22Rv1 (cell line): ENCODE results near the gene DNAJC17.

Source experiments
- CTCF ChIP-seq: fragments of 450-650 bp; IDR thresholded peaks from 2 replicates; pipeline ENCODE4 v1.5.1; 2017; ENCODE audit warnings: mild to moderate bottlenecking
- ZFX ChIP-seq: fragments of 450-650 bp; IDR thresholded peaks from 2 replicates; pipeline ENCODE4 v1.6.1; 2017; ENCODE audit warnings: antibody characterized with exemption, borderline replicate concordance

GRCh38 chr15:40843885-40844695, 36.8 kb upstream of the DNAJC17 start, which contains the start of gene SPINT1:
- no peak for TF ChIP-seq CTCF
- TF ChIP-seq ZFX = no peak
